Left ventricle myocardium inferior (tissue), 1 donor: ENCODE data around the gene MBTPS1. TPM values are rescaled to one million over a fixed set of nuclear protein-coding genes. Genes with fewer than 3 reads are reported as not detected.

Experiments used
- DNase-seq: peaks from one replicate; pipeline ENCODE4 v3.0.0-alpha.2; 2020
- H3K27ac ChIP-seq: fragments of 200-600 bp; replicated peaks from 2 replicates; pipeline ENCODE4 v1.8.0; 2021
- H3K27me3 ChIP-seq: fragments of 200-600 bp; 2 replicates; pipeline ENCODE4 v1.8.0; 2021; ENCODE audit warnings: low read depth
- H3K36me3 ChIP-seq: fragments of 200-600 bp; 2 replicates; pipeline ENCODE4 v1.8.0; 2021
- H3K4me1 ChIP-seq: fragments of 200-600 bp; 2 replicates; pipeline ENCODE4 v1.8.0; 2021
- H3K4me3 ChIP-seq: fragments of 200-600 bp; 2 replicates; pipeline ENCODE4 v1.8.0; 2021; ENCODE audit warnings: mild to moderate bottlenecking, moderate library complexity
- H3K9me3 ChIP-seq: fragments of 200-600 bp; replicated peaks from 2 replicates; pipeline ENCODE4 v1.8.0; 2021
- CTCF ChIP-seq: fragments of 200-600 bp; IDR thresholded peaks from 2 replicates; pipeline ENCODE4 v1.8.0; 2021; ENCODE audit warnings: antibody characterized with exemption, mild to moderate bottlenecking, borderline replicate concordance
- intact Hi-C: fragments of 100-400 bp; cut with micrococcal nuclease; formaldehyde crosslinking; loops from one replicate; pipeline ENCODE4 v1.11.0; 2022
- total RNA-seq: library from RNA; stranded (reverse); fragmentation: NEBNext Ultra II Directional; extraction: Animal tissue kit (Norgen Biotek cat#: 25700); gene quantifications from one replicate; pipeline ENCODE4 v1.2.1, GENCODE V29; 2021
- donor health status: DM: no; HTN: yes; CAD: no; lungs with severe emphysema.

Gene MBTPS1
- total RNA-seq, 1 donor from 2014 or later, result 72.5 TPM

DNA sequence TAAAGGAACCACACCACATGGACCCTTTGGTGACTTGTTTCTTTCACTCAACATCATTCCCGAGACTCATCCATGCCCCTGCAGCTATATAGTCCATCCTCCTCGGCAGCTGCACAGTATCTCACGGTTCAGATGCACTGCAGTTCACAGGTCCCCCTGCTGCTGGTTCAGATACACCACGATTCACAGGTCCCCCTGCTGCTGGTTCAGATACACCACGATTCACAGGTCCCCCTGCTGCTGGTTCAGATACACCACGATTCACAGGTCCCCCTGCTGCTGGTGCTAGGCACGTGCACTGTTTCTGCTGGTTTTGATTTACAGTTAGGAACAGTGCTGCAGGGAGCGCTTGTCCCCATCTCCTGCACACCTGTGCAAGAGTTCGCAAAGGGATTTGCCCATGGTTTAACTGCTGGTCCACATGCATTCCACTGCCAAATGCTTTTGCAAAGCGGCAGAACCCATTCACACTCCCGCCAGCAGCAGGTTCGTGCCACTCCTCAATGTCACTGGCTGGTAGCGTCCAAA is 24.5 kb upstream of the MBTPS1 start:
- intact Hi-C loops, result no loop called here
- H3K27ac ChIP-seq, result no peak overlapping the region

GRCh38 chr16:84139628-84140258 is 23.0 kb upstream of the MBTPS1 start:
- Histone ChIP-seq H3K4me1 (peaks cover 50% of the 10 kb centered on the region), H3K4me3 (no peak overlapping the region), H3K9me3 (no peaks in the 10 kb centered on the region), H3K27ac (peak overlapping the region; percentile 86), H3K27me3 (no peaks in the 10 kb centered on the region), H3K36me3 (no peaks in the 10 kb centered on the region)
- no peak for DNase-seq
- intact Hi-C loops, result no loop called here
- no peak for TF ChIP-seq CTCF

More for the DNA sequence above, 24.5 kb upstream of the MBTPS1 start:
- peak; percentile 15 for TF ChIP-seq CTCF
- H3K4me3 ChIP-seq, result no peak overlapping the region
- no peak for DNase-seq
- H3K4me1 ChIP-seq, result peaks cover 57% of the 10 kb centered on the region
- H3K27me3 ChIP-seq, result no peaks in the 10 kb centered on the region
- H3K36me3 ChIP-seq, result no peaks in the 10 kb centered on the region
- H3K9me3 ChIP-seq, result no peaks in the 10 kb centered on the region

GRCh38 chr16:84138824-84139627 is 22.3 kb upstream of the MBTPS1 start:
- H3K4me3 ChIP-seq, result peak overlapping the region; percentile 28
- no peak for TF ChIP-seq CTCF
- peak overlapping the region; percentile 86 for H3K27ac ChIP-seq
- no peaks in the 10 kb centered on the region for H3K36me3 ChIP-seq
- intact Hi-C loops, result no loop called here
- no peaks in the 10 kb centered on the region for H3K27me3 ChIP-seq
- DNase-seq, result no peak
- no peaks in the 10 kb centered on the region for H3K9me3 ChIP-seq
- H3K4me1 ChIP-seq, result peaks cover 45% of the 10 kb centered on the region

- H3K27me3 ChIP-seq, result no peaks in the 10 kb centered on the region
- DNase-seq, result no peak
- intact Hi-C loops, result no loop called here
- H3K9me3 ChIP-seq, result no peaks in the 10 kb centered on the region
- no peaks in the 10 kb centered on the region for H3K36me3 ChIP-seq
- peaks cover 40% of the 10 kb centered on the region for H3K4me1 ChIP-seq
- H3K27ac ChIP-seq, result peak overlapping the region; percentile 86
- TF ChIP-seq CTCF, result no peak
- H3K4me3 ChIP-seq, result peak overlapping the region; percentile 28
These were observed 21.7 kb upstream of the MBTPS1 start for GRCh38 chr16:84138500-84138823.

GRCh38 chr16:84137769-84138357 is 21.1 kb upstream of the MBTPS1 start:
- intact Hi-C loops, result no loop called here
- peak overlapping the region; percentile 86 for H3K27ac ChIP-seq

More at GRCh38 chr16:84137769-84138357, 21.1 kb upstream of the MBTPS1 start:
- Histone ChIP-seq H3K27me3 (no peaks in the 10 kb centered on the region), H3K9me3 (no peaks in the 10 kb centered on the region), H3K36me3 (no peaks in the 10 kb centered on the region), H3K4me3 (no peak overlapping the region), H3K4me1 (peaks cover 37% of the 10 kb centered on the region)
- no peak for DNase-seq
- no peak for TF ChIP-seq CTCF
